ENCODE measurements around the gene C2orf68. TPM values are rescaled to one million over a fixed set of nuclear protein-coding genes. Genes with fewer than 3 reads are reported as not detected.

The C2orf68 gene
- total and polyA plus RNA-seq, 4 donors = 15.5 to 35.2 (median 21.4) TPM

- Histone ChIP-seq H3K36me3 (ENCODE audit: control insufficient read depth in 1 of 2, insufficient read depth in 2 of 2, low read length in 1 of 2) (no peaks in the 10 kb centered on the region), H3K27ac (ENCODE audit: low read depth in 1 of 2, low read length in 2 of 2) (peak within 1 kb of the TSS; percentile 24 to 87), H3K4me3 (ENCODE audit: low read length in 2 of 2) (peak within 1 kb of the TSS; percentile 36 to 63), H3K27me3 (ENCODE audit: control insufficient read depth in 1 of 2, insufficient read depth in 2 of 2, low read length in 1 of 2) (no peaks in the 10 kb centered on the region), H3K4me1 (ENCODE audit: control insufficient read depth in 1 of 2, insufficient read depth in 2 of 2, low read length in 2 of 2) (no peaks in the 10 kb centered on the region), H3K9me3 (ENCODE audit: control insufficient read depth, low read length) (no peaks in the 10 kb centered on the region)
- DNase-seq (peak; percentile 65 to 82), ATAC-seq (ENCODE audit: low FRiP score) (peak; percentile 79)
- intact Hi-C loops (cut with DNase I) = no loop called here
- 0 to 1% methylated on average over 42 to 52 of the region's 52 CpGs for WGBS, 2 donors
Measured at GRCh38 chr2:85584354-85584856, 27.5 kb downstream of the C2orf68 start, which contains the start of gene VAMP5. Gene VAMP5 (plus strand): TSS chr2:85584431. CDS start chr2:85584491, 60 bp downstream.

- peak overlapping the region in 1 of 2 donors; percentile 60 for H3K27ac ChIP-seq (ENCODE audit: low read depth in 1 of 2, low read length in 2 of 2)
- intact Hi-C loops (cut with DNase I) = no loop called here
- H3K4me3 ChIP-seq (ENCODE audit: low read length in 2 of 2) = peak overlapping the region; percentile 36 to 63
- no peaks in the 10 kb centered on the region for H3K36me3 ChIP-seq (ENCODE audit: control insufficient read depth in 1 of 2, insufficient read depth in 2 of 2, low read length in 1 of 2)
- DNase-seq (peak in 1 of 2 donors; percentile 61), ATAC-seq (ENCODE audit: low FRiP score) (no peak)
- H3K9me3 ChIP-seq (ENCODE audit: control insufficient read depth, low read length) = no peaks in the 10 kb centered on the region
- H3K4me1 ChIP-seq (ENCODE audit: control insufficient read depth in 1 of 2, insufficient read depth in 2 of 2, low read length in 2 of 2) = no peaks in the 10 kb centered on the region
- H3K27me3 ChIP-seq (ENCODE audit: control insufficient read depth in 1 of 2, insufficient read depth in 2 of 2, low read length in 1 of 2) = no peaks in the 10 kb centered on the region
- WGBS, 2 donors = 22 to 24% methylated on average over 16 of the region's 16 CpGs
Measured at GRCh38 chr2:85583667-85584353, 28.1 kb downstream of the C2orf68 start.

GRCh38 chr2:85582492-85582891 is 29.4 kb downstream of the C2orf68 start:
- DNase-seq (no peak), ATAC-seq (ENCODE audit: low FRiP score) (no peak)
- Histone ChIP-seq H3K4me1 (ENCODE audit: control insufficient read depth in 1 of 2, insufficient read depth in 2 of 2, low read length in 2 of 2) (no peaks in the 10 kb centered on the region), H3K9me3 (ENCODE audit: control insufficient read depth, low read length) (no peaks in the 10 kb centered on the region), H3K36me3 (ENCODE audit: control insufficient read depth in 1 of 2, insufficient read depth in 2 of 2, low read length in 1 of 2) (no peaks in the 10 kb centered on the region), H3K27me3 (ENCODE audit: control insufficient read depth in 1 of 2, insufficient read depth in 2 of 2, low read length in 1 of 2) (no peaks in the 10 kb centered on the region), H3K4me3 (ENCODE audit: low read length in 2 of 2) (no peak overlapping the region), H3K27ac (ENCODE audit: low read depth in 1 of 2, low read length in 2 of 2) (no peak overlapping the region)
- intact Hi-C loops (cut with DNase I) = no loop called here
- 91 to 95% methylated on average over 1 of the region's 1 CpG for WGBS, 2 donors

- intact Hi-C loops (cut with DNase I) = no loop called here
- Histone ChIP-seq H3K4me3 (ENCODE audit: low read length in 2 of 2) (no peak overlapping the region), H3K36me3 (ENCODE audit: control insufficient read depth in 1 of 2, insufficient read depth in 2 of 2, low read length in 1 of 2) (no peaks in the 10 kb centered on the region), H3K27me3 (ENCODE audit: control insufficient read depth in 1 of 2, insufficient read depth in 2 of 2, low read length in 1 of 2) (no peaks in the 10 kb centered on the region), H3K4me1 (ENCODE audit: control insufficient read depth in 1 of 2, insufficient read depth in 2 of 2, low read length in 2 of 2) (no peaks in the 10 kb centered on the region), H3K27ac (ENCODE audit: low read depth in 1 of 2, low read length in 2 of 2) (no peak overlapping the region), H3K9me3 (ENCODE audit: control insufficient read depth, low read length) (no peaks in the 10 kb centered on the region)
- no peak for ATAC-seq (ENCODE audit: low FRiP score)
- DNase-seq = no peak
- 83 to 87% methylated on average over 3 of the region's 3 CpGs for WGBS, 2 donors
Measured at GRCh38 chr2:85580206-85580605, 31.7 kb downstream of the C2orf68 start.

- intact Hi-C loops (cut with DNase I) = no loop called here
- no peak overlapping the region for H3K4me3 ChIP-seq (ENCODE audit: low read length in 2 of 2)
- ATAC-seq (ENCODE audit: low FRiP score) = no peak
Measured at GRCh38 chr2:85579266-85579935, 32.5 kb downstream of the C2orf68 start.

GRCh38 chr2:85578243-85579180 is 33.4 kb downstream of the C2orf68 start:
- no peaks in the 10 kb centered on the region for H3K27me3 ChIP-seq (ENCODE audit: control insufficient read depth in 1 of 2, insufficient read depth in 2 of 2, low read length in 1 of 2)
- no peaks in the 10 kb centered on the region for H3K4me1 ChIP-seq (ENCODE audit: control insufficient read depth in 1 of 2, insufficient read depth in 2 of 2, low read length in 2 of 2)
- intact Hi-C loops (cut with DNase I) = no loop called here
- no peaks in the 10 kb centered on the region for H3K9me3 ChIP-seq (ENCODE audit: control insufficient read depth, low read length)
- H3K4me3 ChIP-seq (ENCODE audit: low read length in 2 of 2) = no peak overlapping the region
- H3K36me3 ChIP-seq (ENCODE audit: control insufficient read depth in 1 of 2, insufficient read depth in 2 of 2, low read length in 1 of 2) = no peaks in the 10 kb centered on the region
- ATAC-seq (ENCODE audit: low FRiP score) (peak; percentile 78), DNase-seq (peak in 1 of 2 donors; percentile 86)
- H3K27ac ChIP-seq (ENCODE audit: low read depth in 1 of 2, low read length in 2 of 2) = no peak overlapping the region
- WGBS, 2 donors = 65 to 75% methylated on average over 19 of the region's 19 CpGs

More at GRCh38 chr2:85579266-85579935, 32.5 kb downstream of the C2orf68 start:
- Histone ChIP-seq H3K27ac (ENCODE audit: low read depth in 1 of 2, low read length in 2 of 2) (no peak overlapping the region), H3K36me3 (ENCODE audit: control insufficient read depth in 1 of 2, insufficient read depth in 2 of 2, low read length in 1 of 2) (no peaks in the 10 kb centered on the region), H3K27me3 (ENCODE audit: control insufficient read depth in 1 of 2, insufficient read depth in 2 of 2, low read length in 1 of 2) (no peaks in the 10 kb centered on the region), H3K4me1 (ENCODE audit: control insufficient read depth in 1 of 2, insufficient read depth in 2 of 2, low read length in 2 of 2) (no peaks in the 10 kb centered on the region), H3K9me3 (ENCODE audit: control insufficient read depth, low read length) (no peaks in the 10 kb centered on the region)
- peak in 1 of 2 donors; percentile 66 for DNase-seq
- WGBS, 2 donors = 39 to 52% methylated on average over 6 of the region's 6 CpGs

GRCh38 chr2:85577386-85578242 is 34.3 kb downstream of the C2orf68 start, which contains the start of gene VAMP8:
Gene VAMP8 (plus strand): TSS chr2:85577586. CDS start chr2:85577647, 61 bp downstream.
- peak in 1 of 2 donors; percentile 72 for DNase-seq
- H3K9me3 ChIP-seq (ENCODE audit: control insufficient read depth, low read length) = no peaks in the 10 kb centered on the region
- no peaks in the 10 kb centered on the region for H3K27me3 ChIP-seq (ENCODE audit: control insufficient read depth in 1 of 2, insufficient read depth in 2 of 2, low read length in 1 of 2)
- no peak within 1 kb of the TSS for H3K4me3 ChIP-seq (ENCODE audit: low read length in 2 of 2)
- 65 to 70% methylated on average over 19 of the region's 19 CpGs for WGBS, 2 donors
- H3K36me3 ChIP-seq (ENCODE audit: control insufficient read depth in 1 of 2, insufficient read depth in 2 of 2, low read length in 1 of 2) = no peaks in the 10 kb centered on the region
- H3K27ac ChIP-seq (ENCODE audit: low read depth in 1 of 2, low read length in 2 of 2) = no peak within 1 kb of the TSS
- no peaks in the 10 kb centered on the region for H3K4me1 ChIP-seq (ENCODE audit: control insufficient read depth in 1 of 2, insufficient read depth in 2 of 2, low read length in 2 of 2)
- ATAC-seq (ENCODE audit: low FRiP score) = peak; percentile 57
- intact Hi-C loops (cut with DNase I) = no loop called here

GRCh38 chr2:85577063-85577385 is 34.8 kb downstream of the C2orf68 start:
- Histone ChIP-seq H3K27me3 (ENCODE audit: control insufficient read depth in 1 of 2, insufficient read depth in 2 of 2, low read length in 1 of 2) (no peaks in the 10 kb centered on the region), H3K27ac (ENCODE audit: low read depth in 1 of 2, low read length in 2 of 2) (no peak overlapping the region)
- 78 to 80% methylated on average over 3 of the region's 3 CpGs for WGBS, 2 donors

More at GRCh38 chr2:85577063-85577385, 34.8 kb downstream of the C2orf68 start:
- no peak for ATAC-seq (ENCODE audit: low FRiP score)
- Histone ChIP-seq H3K36me3 (ENCODE audit: control insufficient read depth in 1 of 2, insufficient read depth in 2 of 2, low read length in 1 of 2) (no peaks in the 10 kb centered on the region), H3K4me3 (ENCODE audit: low read length in 2 of 2) (no peak overlapping the region), H3K9me3 (ENCODE audit: control insufficient read depth, low read length) (no peaks in the 10 kb centered on the region), H3K4me1 (ENCODE audit: control insufficient read depth in 1 of 2, insufficient read depth in 2 of 2, low read length in 2 of 2) (no peaks in the 10 kb centered on the region)
- intact Hi-C loops (cut with DNase I) = no loop called here
- DNase-seq = no peak
